NCI-H345 (cell line): ENCODE data around the gene CAPN1.

Experiments
- DNase-seq: peaks from one replicate; lab custom pipeline; 2025; lab: John Stamatoyannopoulos, UW

Gene CAPN1

DNA sequence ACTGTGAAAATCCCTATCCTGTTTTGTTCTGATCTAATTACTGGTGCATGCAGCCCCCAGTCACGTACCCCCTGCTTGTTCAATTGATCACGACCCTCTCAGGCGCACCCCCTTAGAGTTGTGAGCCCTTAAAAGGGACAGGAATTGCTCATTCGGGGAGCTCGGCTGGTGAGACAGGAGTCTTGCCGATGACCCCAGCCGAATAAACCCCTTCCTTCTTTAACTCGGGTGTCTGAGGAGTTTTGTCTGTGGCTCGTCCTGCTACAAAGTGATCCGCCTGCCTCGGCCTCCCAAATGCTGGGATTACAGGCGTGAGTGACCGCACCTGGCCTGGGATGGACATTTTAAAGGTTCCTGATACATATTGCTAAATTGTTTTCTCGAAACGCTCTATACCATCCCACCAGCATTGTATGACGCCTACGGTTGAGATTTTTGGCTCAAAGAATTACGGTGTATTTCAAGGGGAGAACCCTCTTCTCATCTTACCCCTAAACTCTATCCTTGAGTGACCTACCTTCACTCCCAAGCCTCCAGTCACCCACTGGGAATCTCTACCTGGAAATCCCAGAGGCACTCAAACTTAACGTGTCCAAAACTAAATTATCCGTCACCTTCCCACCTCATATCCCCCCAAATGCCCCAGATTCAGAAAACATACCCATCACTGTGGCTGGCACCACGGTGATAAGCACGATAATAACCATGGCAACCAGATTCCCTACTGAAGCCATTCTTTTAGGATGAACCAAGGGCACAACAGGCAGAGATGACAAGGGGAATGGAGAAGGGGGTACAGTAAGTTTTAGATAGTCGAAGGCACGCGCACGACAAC, 79.2 kb downstream of the CAPN1 start:
- no peak for DNase-seq
